Measurements from ENCODE around the gene BRIP1.
"Not testable (repeated sequence)": the region's sequence is repeated elsewhere in the genome, so short reads cannot be mapped to it uniquely, and the experiment has no call there.

BRIP1 gene

DNA sequence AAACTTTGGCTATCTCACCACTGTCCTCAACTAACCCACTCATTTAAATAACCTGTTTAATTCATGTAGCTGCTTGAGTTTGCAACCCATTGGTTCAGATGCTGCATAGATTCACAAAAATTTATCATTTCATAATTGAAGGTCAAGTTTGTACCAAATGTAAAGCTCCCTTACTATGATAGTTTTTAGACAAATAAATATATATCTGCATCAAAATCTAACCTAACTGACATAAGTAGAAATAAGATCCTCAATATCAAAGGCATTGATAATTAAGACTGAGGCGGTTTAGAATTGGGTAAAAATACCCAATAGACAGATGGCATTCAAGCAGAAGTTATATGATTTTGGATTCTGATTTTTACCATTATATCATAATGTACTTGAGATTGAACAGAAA lies 139.4 kb downstream of the BRIP1 start:
- DNase-seq = no peak

- no peak for DNase-seq
Observed at GRCh38 chr17:61723183-61723582, 140.1 kb downstream of the BRIP1 start.

DNA sequence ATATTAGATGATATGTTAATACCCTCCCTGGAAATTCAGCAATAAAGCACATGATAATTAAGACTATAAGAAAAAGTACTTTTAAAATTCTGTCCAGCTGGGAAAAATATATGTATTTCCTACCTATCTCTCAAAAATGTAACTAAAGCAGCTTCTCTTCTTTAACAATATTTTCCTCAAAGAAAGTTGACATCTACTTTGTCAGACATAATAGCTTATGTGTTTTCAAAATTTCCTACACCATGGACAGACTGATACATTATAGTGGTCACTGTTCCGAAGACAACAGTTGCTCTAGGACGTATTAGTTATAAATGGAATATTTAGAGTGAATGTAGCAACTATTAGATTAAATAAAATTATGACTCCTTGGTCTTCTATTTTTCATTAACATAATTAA lies 140.9 kb downstream of the BRIP1 start:
- no peak for DNase-seq

GRCh38 chr17:61720016-61720795 lies 143.1 kb downstream of the BRIP1 start:
- no peak for DNase-seq

DNA sequence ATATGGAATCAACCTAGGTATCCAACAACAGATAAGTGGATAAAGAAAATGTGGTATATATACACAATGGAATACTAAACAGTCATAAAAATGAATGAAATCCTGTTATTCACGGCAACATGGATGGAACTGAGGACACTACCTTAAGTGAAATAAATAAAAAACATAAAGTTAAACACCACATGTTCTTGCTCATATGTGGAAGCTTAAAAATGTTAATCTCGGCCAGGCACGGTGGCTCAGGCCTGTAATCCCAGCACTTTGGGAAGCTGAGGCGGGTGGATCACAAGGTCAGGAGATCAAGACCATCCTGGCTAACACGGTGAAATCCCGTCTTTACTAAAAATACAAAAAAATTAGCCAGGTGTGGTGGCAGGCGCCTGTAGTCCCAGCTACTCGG lies 144.1 kb downstream of the BRIP1 start:
- not testable (repeated sequence) for DNase-seq

DNA sequence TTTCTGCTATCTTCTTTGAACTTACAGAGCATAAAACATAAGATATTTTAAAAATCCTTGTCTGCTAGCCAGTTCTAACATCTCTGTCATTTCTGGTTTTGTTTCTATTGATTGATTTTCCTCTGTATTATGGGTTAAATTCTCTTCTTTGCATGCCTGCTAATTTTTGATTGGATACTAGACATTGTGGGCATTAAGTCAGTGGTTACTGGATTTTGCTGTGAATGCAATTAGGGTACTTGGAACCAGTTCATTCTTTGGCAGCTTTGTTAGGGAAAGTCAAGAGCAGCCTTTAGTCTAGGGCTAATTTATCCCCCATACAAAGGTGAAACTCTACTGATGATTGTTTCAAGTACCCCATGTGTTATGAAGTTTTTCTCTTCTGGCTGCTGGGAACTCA lies 145.3 kb downstream of the BRIP1 start:
- DNase-seq = no peak

DNA sequence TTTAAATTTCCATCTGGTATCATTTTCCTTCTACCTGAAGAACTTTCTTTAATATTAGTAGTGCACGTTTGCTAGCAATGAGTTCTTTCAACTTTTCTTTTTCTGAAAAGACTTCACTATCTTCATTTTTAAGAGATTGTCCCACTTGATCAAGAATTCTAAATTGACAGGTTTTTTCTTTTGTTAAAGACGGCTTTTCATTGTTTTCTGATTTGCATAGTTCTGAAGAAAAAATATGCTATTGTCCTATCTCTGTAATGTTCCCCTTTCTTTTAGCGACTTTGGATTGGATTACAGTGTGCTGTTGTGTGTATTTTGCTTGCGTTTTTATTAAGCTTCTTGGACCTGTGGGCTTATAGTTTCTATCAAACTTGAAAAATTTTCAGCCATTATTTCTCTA lies 146.0 kb downstream of the BRIP1 start:
- no peak for DNase-seq

- DNase-seq = no peak
Observed at GRCh38 chr17:61716225-61716829, 147.0 kb downstream of the BRIP1 start.

DNA sequence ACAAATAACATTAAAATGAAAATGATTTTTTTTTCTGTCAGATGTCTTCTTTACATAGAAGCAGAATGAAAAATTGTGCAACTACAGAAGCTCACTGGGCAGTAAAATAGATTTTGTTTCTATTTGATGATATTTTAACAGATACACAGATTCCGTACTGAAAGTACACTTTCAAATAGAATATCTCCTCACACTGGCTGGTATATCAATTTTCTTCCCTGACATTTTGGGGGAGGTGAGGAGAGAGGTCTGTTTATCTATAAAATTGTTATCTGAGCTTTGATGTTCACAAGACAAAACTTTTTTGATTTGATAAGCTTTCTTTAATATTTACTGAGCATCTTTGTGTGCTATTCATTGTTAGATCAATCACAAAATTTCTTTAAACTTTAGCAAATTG lies 148.0 kb downstream of the BRIP1 start:
- DNase-seq = no peak

GRCh38 chr17:61714300-61714699 lies 149.0 kb downstream of the BRIP1 start:
- DNase-seq = no peak

DNA sequence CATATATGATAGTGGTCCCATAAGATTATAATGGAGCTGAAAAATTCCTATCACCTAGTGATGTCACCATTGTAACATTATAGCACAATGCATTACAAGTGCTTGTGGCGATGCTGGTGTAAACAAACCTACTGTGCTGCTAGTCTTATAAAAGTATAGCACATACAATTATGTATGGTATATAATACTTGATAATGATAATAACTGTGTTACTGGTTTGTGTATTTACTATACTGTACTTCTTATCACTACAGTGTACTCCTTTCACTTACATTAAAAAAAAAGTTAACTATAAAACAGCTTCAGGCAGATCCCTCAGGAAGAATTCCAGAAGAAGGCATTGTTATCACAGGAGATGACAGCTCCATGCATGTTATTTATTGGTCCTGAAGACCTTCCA lies 150.3 kb downstream of the BRIP1 start:
- DNase-seq = no peak

- DNase-seq = no peak
Observed at GRCh38 chr17:61710546-61710945, 152.8 kb downstream of the BRIP1 start.

DNA sequence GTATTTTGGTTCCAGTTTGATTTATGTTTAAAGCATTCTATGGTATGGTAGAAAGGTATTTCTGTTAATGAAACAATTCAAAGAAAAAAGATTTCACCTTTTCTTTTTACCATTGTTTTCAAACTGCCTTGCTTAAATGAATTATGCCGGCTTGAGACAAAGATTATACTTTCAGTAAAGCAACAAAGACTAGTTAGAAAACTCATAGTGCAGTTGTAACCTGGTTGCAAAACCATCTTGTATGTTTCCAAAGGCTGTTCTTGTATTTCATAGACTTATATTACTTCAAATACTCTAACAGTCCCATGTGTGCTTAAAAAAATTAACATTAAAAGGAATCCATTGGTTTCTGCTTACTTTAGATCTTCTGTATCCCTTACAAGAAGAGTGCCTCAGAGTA lies 153.8 kb downstream of the BRIP1 start:
- DNase-seq = no peak

- DNase-seq = no peak
Observed at GRCh38 chr17:61704935-61705449, 158.3 kb downstream of the BRIP1 start.

- no peak for DNase-seq
Observed at GRCh38 chr17:61702450-61702849, 160.9 kb downstream of the BRIP1 start.

DNA sequence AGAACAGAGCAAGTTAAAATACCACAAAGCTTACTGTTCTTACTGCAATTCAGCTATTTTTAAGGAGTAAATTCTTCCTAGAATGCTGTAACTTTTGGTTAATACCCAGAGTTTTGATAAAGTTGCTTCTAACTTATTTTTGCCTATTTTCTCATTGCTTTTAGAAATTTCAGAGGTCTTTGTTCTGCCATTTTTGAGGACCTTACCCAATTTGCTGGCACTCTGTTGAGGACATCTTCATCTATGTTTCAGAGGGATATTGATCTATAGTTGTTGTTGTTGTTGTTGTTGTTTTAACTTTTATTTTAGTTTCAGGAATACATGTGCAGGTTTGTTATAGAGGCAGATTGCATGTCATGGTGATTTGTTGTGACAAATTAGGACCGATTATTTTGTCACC lies 161.3 kb downstream of the BRIP1 start:
- DNase-seq = no peak

DNA sequence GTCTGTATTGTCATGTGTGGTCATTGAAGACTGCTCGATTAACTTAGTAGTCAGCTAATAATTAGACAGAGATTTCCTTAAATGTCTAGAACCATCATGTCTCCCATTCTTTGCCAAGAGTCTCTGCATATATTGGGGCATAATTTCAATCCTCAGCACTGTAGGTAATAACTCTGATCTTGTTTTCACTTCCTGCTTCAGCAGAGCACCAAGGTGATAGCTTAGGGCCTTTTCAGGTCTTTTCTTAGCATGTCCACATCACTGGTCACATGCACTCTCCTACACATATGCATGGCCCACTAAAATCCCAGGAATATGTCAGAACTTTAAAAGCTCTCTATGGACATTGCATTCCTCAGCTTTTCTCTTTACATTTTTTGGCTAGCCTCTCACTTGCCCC lies 162.0 kb downstream of the BRIP1 start:
- DNase-seq = no peak

DNA sequence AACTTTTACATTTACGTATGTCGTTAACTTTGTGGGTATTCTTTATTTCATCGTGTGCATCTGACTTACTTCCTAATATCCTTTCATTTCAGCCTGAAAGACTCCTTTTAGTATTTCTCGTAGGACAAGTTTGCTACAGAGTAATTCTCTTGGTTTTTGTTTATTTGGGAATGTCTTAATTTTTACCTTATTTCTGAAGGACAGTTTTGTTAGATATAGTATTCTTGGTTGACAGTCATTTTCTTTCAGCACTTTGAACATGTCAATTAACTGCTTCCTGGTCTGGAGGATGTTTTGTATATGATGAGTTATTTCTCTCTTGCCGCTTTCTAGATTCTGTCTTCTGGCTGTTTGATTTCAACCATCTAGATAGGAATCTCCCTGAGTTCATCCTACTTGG lies 163.1 kb downstream of the BRIP1 start:
- no peak for DNase-seq

- DNase-seq = no peak
Observed at GRCh38 chr17:61699694-61700093, 163.6 kb downstream of the BRIP1 start.

DNA sequence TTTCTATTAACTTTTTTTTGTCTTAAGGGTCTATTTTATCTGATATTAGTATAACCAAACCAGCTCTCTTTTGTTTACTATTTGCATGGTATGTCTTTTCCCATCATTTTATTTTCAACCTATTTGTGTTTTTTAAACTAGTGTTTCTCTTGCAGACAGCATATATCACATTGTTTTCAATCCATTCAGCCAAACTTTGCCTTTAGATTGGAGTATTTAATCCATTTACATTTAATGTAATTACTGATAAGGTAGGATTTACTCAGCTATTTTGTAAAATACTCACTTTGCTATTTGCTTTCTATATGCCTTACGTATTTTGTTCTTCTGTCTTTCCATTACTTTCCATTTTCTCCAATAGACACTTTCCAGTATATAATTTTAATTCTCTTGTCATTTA lies 164.3 kb downstream of the BRIP1 start:
- DNase-seq = no peak

GRCh38 chr17:61698244-61698643 lies 165.1 kb downstream of the BRIP1 start:
- no peak for DNase-seq

- no peak for DNase-seq
Observed at GRCh38 chr17:61695779-61696337, 167.5 kb downstream of the BRIP1 start.

DNA sequence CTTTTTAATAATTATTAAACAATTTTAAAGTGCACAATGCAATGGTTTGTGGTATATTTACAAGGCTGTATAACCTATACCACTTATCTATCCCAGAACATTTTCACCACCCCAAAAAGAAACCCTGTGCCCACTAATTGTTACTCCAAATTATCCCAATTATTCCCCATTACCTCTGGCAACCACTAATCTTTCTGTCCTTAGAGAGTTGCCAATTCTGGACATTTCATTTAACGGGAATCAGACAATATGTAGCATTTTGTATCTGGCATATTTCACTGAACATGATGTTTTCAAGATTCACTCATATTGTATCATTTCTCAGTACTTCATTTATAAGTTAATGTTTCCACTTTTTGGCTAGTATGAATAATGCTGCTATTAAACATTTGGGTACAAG lies 169.2 kb downstream of the BRIP1 start:
- DNase-seq = no peak

DNA sequence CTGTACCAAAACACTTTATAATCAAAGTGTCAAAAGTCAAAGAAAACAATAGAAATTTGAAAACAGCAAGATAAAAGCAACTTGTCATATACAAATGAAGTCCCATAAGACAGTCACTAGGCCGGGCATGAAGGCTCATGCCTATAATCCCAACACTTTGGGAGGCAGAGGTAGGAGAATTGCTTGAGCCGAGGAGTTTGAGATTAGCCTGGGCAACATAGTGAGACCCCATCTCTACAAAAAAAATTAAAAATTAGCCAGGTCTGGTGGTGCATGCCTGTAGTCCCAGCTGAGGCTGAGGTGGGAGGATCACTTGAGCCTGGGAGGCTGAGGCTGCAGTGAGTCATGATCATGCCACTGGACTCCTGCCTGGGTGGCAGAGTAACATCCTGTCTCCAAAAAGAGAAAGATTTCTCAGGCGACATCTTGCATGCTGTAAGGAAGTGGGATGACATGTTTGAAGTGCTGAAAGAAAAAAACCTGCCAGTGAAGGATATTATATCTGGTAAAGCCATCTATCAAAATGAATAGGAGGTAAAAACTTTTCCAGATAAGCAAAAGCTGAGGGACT lies 173.6 kb downstream of the BRIP1 start:
- DNase-seq = no peak
